DND-41 (cell line): ENCODE measurements around the gene MON1B.
"Not testable (repeated sequence)": the region's sequence is repeated elsewhere in the genome, so short reads cannot be mapped to it uniquely, and the experiment has no call there.

ENCODE experiments used
- ATAC-seq: fragments of 200-7000 bp; cut with Tn5 transposase; 3 replicates; pipeline ENCODE4 v1.9.1; 2021; ENCODE audit warnings: low read depth; ENCODE audit not compliant: insufficient read depth
- DNase-seq: peaks from one replicate; pipeline ENCODE4 v3.0.0-alpha.2; 2020
- H2AFZ ChIP-seq: 2 replicates; pipeline ENCODE4 v1.6.0; 2012; ENCODE audit warnings: low read depth, low read length
- H3K27ac ChIP-seq: 2 replicates; pipeline ENCODE4 v1.5.1; 2012; ENCODE audit warnings: low read length, inconsistent platforms
- H3K27me3 ChIP-seq: fragments of 200-600 bp; sonication (generic); 2 replicates; pipeline ENCODE4 v1.6.0; 2012; ENCODE audit warnings: low read length, mild to moderate bottlenecking, inconsistent platforms; ENCODE audit not compliant: insufficient read depth, poor library complexity
- H3K36me3 ChIP-seq: 2 replicates; pipeline ENCODE4 v1.5.1; 2012; ENCODE audit warnings: low read length, inconsistent platforms; ENCODE audit not compliant: insufficient read depth
- H3K4me1 ChIP-seq: 2 replicates; pipeline ENCODE4 v1.5.1; 2012; ENCODE audit warnings: mild to moderate bottlenecking, low read length; ENCODE audit not compliant: insufficient read depth
- H3K4me2 ChIP-seq: 2 replicates; pipeline ENCODE4 v1.6.0; 2012; ENCODE audit warnings: mild to moderate bottlenecking, moderate library complexity, low read length, inconsistent platforms; ENCODE audit not compliant: insufficient read depth
- H3K4me3 ChIP-seq, 2 experiments: fragments of 200-600 bp in 1 of 2; shearing (Covaris generic) in 1 of 2; 2 replicates each; pipeline ENCODE4 v1.5.1; 2012 to 2016; ENCODE audit warnings: inconsistent platforms in 2 of 2, low read length in 2 of 2, mild to moderate bottlenecking in 2 of 2, low read depth in 1 of 2, moderate library complexity in 1 of 2
- H3K79me2 ChIP-seq: 2 replicates; pipeline ENCODE4 v1.6.0; 2012; ENCODE audit warnings: low read length, inconsistent platforms; ENCODE audit not compliant: insufficient read depth
- H3K9ac ChIP-seq: 2 replicates; pipeline ENCODE4 v1.6.0; 2012; ENCODE audit warnings: low read depth, mild to moderate bottlenecking, inconsistent platforms, low read length, moderate library complexity
- H3K9me3 ChIP-seq: 2 replicates; pipeline ENCODE4 v1.5.1; 2012; ENCODE audit warnings: low read length, moderate library complexity, mild to moderate bottlenecking, inconsistent platforms; ENCODE audit not compliant: insufficient read depth, severe bottlenecking
- H4K20me1 ChIP-seq: 2 replicates; pipeline ENCODE4 v1.6.0; 2012; ENCODE audit warnings: low read length; ENCODE audit not compliant: insufficient read depth
- CTCF ChIP-seq: IDR thresholded peaks from 2 replicates; pipeline ENCODE4 v1.5.1; 2012; ENCODE audit warnings: borderline replicate concordance, low read length, moderate library complexity, mild to moderate bottlenecking; ENCODE audit not compliant: poor library complexity, severe bottlenecking; ENCODE audit errors: extremely low read depth
- EZH2 ChIP-seq: IDR thresholded peaks from 3 replicates; pipeline ENCODE4 v1.6.1; 2012; ENCODE audit warnings: borderline replicate concordance, low read depth, mild to moderate bottlenecking, moderate library complexity, low read length, inconsistent platforms; ENCODE audit not compliant: severe bottlenecking

The MON1B gene

GRCh38 chr16:77238593-77238992 is 47.6 kb downstream of the MON1B start:
- no peak for ATAC-seq
- H4K20me1 ChIP-seq, result no peaks in the 10 kb centered on the region
- H3K27ac ChIP-seq, result no peak overlapping the region
- peaks cover 3% of the 10 kb centered on the region; the same call in 1 of the 2 replicates for H3K4me1 ChIP-seq
- no peak overlapping the region for H3K9ac ChIP-seq
- no peak overlapping the region for H2AFZ ChIP-seq
- H3K79me2 ChIP-seq, result no peaks in the 10 kb centered on the region
- H3K9me3 ChIP-seq, result no peaks in the 10 kb centered on the region
- TF ChIP-seq EZH2, result no peak
- no peak for TF ChIP-seq CTCF
- H3K4me2 ChIP-seq, result no peak overlapping the region
- H3K27me3 ChIP-seq, result no peaks in the 10 kb centered on the region
- DNase-seq, result no peak
- H3K36me3 ChIP-seq, result no peaks in the 10 kb centered on the region
- no peak overlapping the region for H3K4me3 ChIP-seq

GRCh38 chr16:77242471-77242870 is 51.5 kb downstream of the MON1B start:
- not testable (repeated sequence) for ATAC-seq, H3K27ac ChIP-seq, H3K36me3 ChIP-seq, H3K27me3 ChIP-seq, H3K9me3 ChIP-seq, H3K9ac ChIP-seq, H4K20me1 ChIP-seq, H2AFZ ChIP-seq, H3K4me3 ChIP-seq, DNase-seq, H3K79me2 ChIP-seq, H3K4me1 ChIP-seq, H3K4me2 ChIP-seq

GRCh38 chr16:77246150-77246549 is 55.2 kb downstream of the MON1B start:
- H3K9ac ChIP-seq, result no peak overlapping the region

GRCh38 chr16:77250400-77250799 is 59.4 kb downstream of the MON1B start:
- no peak overlapping the region for H2AFZ ChIP-seq
- H3K27ac ChIP-seq, result no peak overlapping the region
- no peak overlapping the region for H3K4me2 ChIP-seq
- no peaks in the 10 kb centered on the region for H4K20me1 ChIP-seq
- no peak overlapping the region for H3K4me3 ChIP-seq
- no peak for DNase-seq
- TF ChIP-seq CTCF (no peak), EZH2 (no peak)
- H3K36me3 ChIP-seq, result no peaks in the 10 kb centered on the region
- H3K9me3 ChIP-seq, result no peaks in the 10 kb centered on the region
- no peaks in the 10 kb centered on the region for H3K27me3 ChIP-seq
- H3K9ac ChIP-seq, result no peak overlapping the region
- H3K79me2 ChIP-seq, result no peaks in the 10 kb centered on the region
- ATAC-seq, result no peak
- H3K4me1 ChIP-seq, result no peaks in the 10 kb centered on the region

More at GRCh38 chr16:77246150-77246549, 55.2 kb downstream of the MON1B start:
- Histone ChIP-seq H3K27me3 (no peaks in the 10 kb centered on the region), H4K20me1 (no peaks in the 10 kb centered on the region), H3K79me2 (no peaks in the 10 kb centered on the region), H2AFZ (no peak overlapping the region), H3K4me2 (no peak overlapping the region), H3K36me3 (no peaks in the 10 kb centered on the region), H3K9me3 (no peaks in the 10 kb centered on the region), H3K27ac (no peak overlapping the region), H3K4me3 (no peak overlapping the region), H3K4me1 (no peaks in the 10 kb centered on the region)
- DNase-seq (no peak), ATAC-seq (no peak)
- TF ChIP-seq CTCF (no peak), EZH2 (no peak)
